Caco-2 (cell line): ENCODE data around the gene CERS6. TPM values are rescaled to one million over a fixed set of nuclear protein-coding genes. Genes with fewer than 3 reads are reported as not detected.

Experiments used
- BruUV-seq: library from RNA; stranded (reverse); fragments of 400-500 nt; replicated peaks from 2 replicates; lab custom pipeline; 2021; lab: Mats Ljungman, UMichigan
- CTCF ChIA-PET: fragments of 300-600 bp; sonication (Branson Sonifier 250); formaldehyde crosslinking; loops from one replicate; lab custom pipeline; 2022; ENCODE audit warnings: antibody characterized with exemption; lab: Charles Lee
- POLR2A ChIA-PET: fragments of 300-600 bp; sonication (Branson Sonifier 250); formaldehyde crosslinking; loops from one replicate; lab custom pipeline; 2022; ENCODE audit warnings: antibody characterized with exemption; lab: Charles Lee
- DNase-seq, 2 experiments: peaks; one replicate each; pipeline versions ENCODE4 v3.0.0 to v3.0.0-alpha.2; 2020 to 2022
- H3K27me3 ChIP-seq: replicated peaks from 2 replicates; pipeline ENCODE4 v1.6.0; 2011; ENCODE audit warnings: low read length; ENCODE audit not compliant: control insufficient read depth, insufficient read depth
- H3K36me3 ChIP-seq: 2 replicates; pipeline ENCODE4 v1.5.1; 2011; ENCODE audit warnings: low read length; ENCODE audit not compliant: control insufficient read depth, insufficient read depth
- H3K4me1 ChIP-seq: fragments of 250-450 bp; sonication (Bioruptor Pico); 2 replicates; pipeline ENCODE4 v1.5.1; 2020; ENCODE audit warnings: mild to moderate bottlenecking
- H3K4me3 ChIP-seq: 2 replicates; pipeline ENCODE4 v1.5.1; 2011; ENCODE audit warnings: low read depth, mild to moderate bottlenecking, control low read depth, low read length
- H3K9me3 ChIP-seq: fragments of 250-450 bp; sonication (Bioruptor Pico); 2 replicates; pipeline ENCODE4 v1.5.1; 2020; ENCODE audit warnings: mild to moderate bottlenecking, moderate library complexity
- H3K27ac Mint-ChIP-seq: one replicate; pipeline ENCODE4 v1.8.0; 2022; ENCODE audit warnings: mixed read lengths; ENCODE audit not compliant: unreplicated experiment
- H3K27me3 Mint-ChIP-seq: one replicate; pipeline ENCODE4 v1.8.0; 2022; ENCODE audit warnings: mixed read lengths; ENCODE audit not compliant: insufficient read depth, unreplicated experiment
- H3K36me3 Mint-ChIP-seq: one replicate; pipeline ENCODE4 v1.8.0; 2022; ENCODE audit warnings: mild to moderate bottlenecking, mixed read lengths; ENCODE audit not compliant: insufficient read depth, unreplicated experiment
- H3K4me1 Mint-ChIP-seq: one replicate; pipeline ENCODE4 v1.8.0; 2022; ENCODE audit warnings: low read depth, mixed read lengths; ENCODE audit not compliant: unreplicated experiment
- H3K4me3 Mint-ChIP-seq: one replicate; pipeline ENCODE4 v1.8.0; 2022; ENCODE audit warnings: mild to moderate bottlenecking, moderate library complexity, mixed read lengths; ENCODE audit not compliant: unreplicated experiment
- H3K9me3 Mint-ChIP-seq: one replicate; pipeline ENCODE4 v1.8.0; 2022; ENCODE audit warnings: mixed read lengths; ENCODE audit not compliant: unreplicated experiment
- CTCF ChIP-seq, 2 experiments: fragments of 200-600 bp in 1 of 2; IDR thresholded peaks; 1 replicate in 1 of 2; 2 replicates in 1 of 2; pipeline versions ENCODE4 v1.5.1 to v1.8.0; 2011 to 2022; ENCODE audit warnings: antibody characterized with exemption in 1 of 2, control low read depth in 1 of 2, inconsistent platforms in 1 of 2, low read depth in 1 of 2, low read length in 1 of 2, mild to moderate bottlenecking in 1 of 2, moderate library complexity in 1 of 2; ENCODE audit not compliant: insufficient read depth in 1 of 2, severe bottlenecking in 1 of 2, unreplicated experiment in 1 of 2
- intact Hi-C: fragments of 100-400 bp; cut with micrococcal nuclease; formaldehyde crosslinking; loops from one replicate; pipeline ENCODE4 v1.10.0; 2022; ENCODE audit not compliant: unreplicated experiment
- total RNA-seq: library from RNA; stranded (reverse); gene quantifications from 2 replicates; pipeline ENCODE4 v1.2.3, GENCODE V29; 2022

The CERS6 gene
- total RNA-seq, 1 experiment from 2014 or later: 32.7 TPM

GRCh38 chr2:168773719-168774521 is 317.8 kb downstream of the CERS6 start:
- TF ChIP-seq CTCF (IDR thresholded peaks at IDR 0.05; ENCODE audit: insufficient read depth in 1 of 2, low read depth in 1 of 2, low read length in 1 of 2, severe bottlenecking in 1 of 2, unreplicated experiment in 1 of 2): peak; percentile 85 to 89
- H3K4me1 Mint-ChIP-seq: no peaks in the 10 kb centered on the region
- H3K4me1 ChIP-seq: peaks cover 11% of the 10 kb centered on the region
- no peaks in the 10 kb centered on the region for H3K9me3 Mint-ChIP-seq
- BruUV-seq: no TSS peak
- no peaks in the 10 kb centered on the region for H3K36me3 ChIP-seq
- no peaks in the 10 kb centered on the region for H3K27me3 Mint-ChIP-seq
- CTCF ChIA-PET: interaction anchor here (1.4 to 1.5 kb wide), 2 partner anchors 28 to 148 kb away, joined by 4 to 6 read pairs; partner anchors contain the start of gene NOSTRIN
- intact Hi-C loops: loop anchor here (1.0 to 5.0 kb wide), 4 partner anchors 29 to 427 kb away; partner anchors contain the start of gene NOSTRIN
- POLR2A ChIA-PET: no interaction called here
- H3K27ac Mint-ChIP-seq: no peak overlapping the region
- H3K4me3 Mint-ChIP-seq: no peak overlapping the region
- H3K4me3 ChIP-seq: no peak overlapping the region
- no peaks in the 10 kb centered on the region for H3K9me3 ChIP-seq
- peaks cover 5% of the 10 kb centered on the region for H3K36me3 Mint-ChIP-seq
- DNase-seq: peak; percentile 62 to 80
- H3K27me3 ChIP-seq: no peaks in the 10 kb centered on the region

GRCh38 chr2:168775837-168776236 is 319.8 kb downstream of the CERS6 start:
- ChIA-PET CTCF (no interaction called here), POLR2A (no interaction called here)
- no peaks in the 10 kb centered on the region for H3K27me3 Mint-ChIP-seq
- no peaks in the 10 kb centered on the region for H3K27me3 ChIP-seq
- H3K4me1 Mint-ChIP-seq: peaks cover 4% of the 10 kb centered on the region
- no peaks in the 10 kb centered on the region for H3K36me3 ChIP-seq
- no peaks in the 10 kb centered on the region for H3K36me3 Mint-ChIP-seq
- H3K9me3 Mint-ChIP-seq: no peaks in the 10 kb centered on the region
- H3K9me3 ChIP-seq: no peaks in the 10 kb centered on the region
- no TSS peak for BruUV-seq
- H3K4me3 Mint-ChIP-seq: no peak overlapping the region
- intact Hi-C loops: no loop called here
- H3K27ac Mint-ChIP-seq: no peak overlapping the region
- no peak overlapping the region for H3K4me3 ChIP-seq
- no peak for TF ChIP-seq CTCF (IDR thresholded peaks at IDR 0.05; ENCODE audit: insufficient read depth in 1 of 2, low read depth in 1 of 2, low read length in 1 of 2, severe bottlenecking in 1 of 2, unreplicated experiment in 1 of 2)
- DNase-seq: no peak
- H3K4me1 ChIP-seq: peaks cover 11% of the 10 kb centered on the region

GRCh38 chr2:168780669-168781071 is 324.6 kb downstream of the CERS6 start:
- intact Hi-C loops: no loop called here
- no peaks in the 10 kb centered on the region for H3K36me3 Mint-ChIP-seq
- H3K9me3 ChIP-seq: no peaks in the 10 kb centered on the region
- POLR2A ChIA-PET: no interaction called here
- H3K4me1 ChIP-seq: peaks cover 4% of the 10 kb centered on the region; the same call in 1 of the 2 replicates
- no peaks in the 10 kb centered on the region for H3K27me3 Mint-ChIP-seq
- no peak overlapping the region for H3K4me3 Mint-ChIP-seq
- H3K27ac Mint-ChIP-seq: no peak overlapping the region
- H3K36me3 ChIP-seq: no peaks in the 10 kb centered on the region
- H3K27me3 ChIP-seq: no peaks in the 10 kb centered on the region
- peaks cover 4% of the 10 kb centered on the region for H3K4me1 Mint-ChIP-seq
- CTCF ChIA-PET: no interaction called here
- no peak overlapping the region for H3K4me3 ChIP-seq
- no peak for TF ChIP-seq CTCF (IDR thresholded peaks at IDR 0.05; ENCODE audit: insufficient read depth in 1 of 2, low read depth in 1 of 2, low read length in 1 of 2, severe bottlenecking in 1 of 2, unreplicated experiment in 1 of 2)
- no peaks in the 10 kb centered on the region for H3K9me3 Mint-ChIP-seq
- no TSS peak for BruUV-seq
- no peak for DNase-seq
